Dedifferentiated amniotic fluid mesenchymal stem cell (primary cell): ENCODE measurements around the gene SCCPDH.
"Not testable (repeated sequence)": the region's sequence is repeated elsewhere in the genome, so short reads cannot be mapped to it uniquely, and the experiment has no call there.

Source experiments
- DNase-seq: peaks from one replicate; pipeline ENCODE4 v3.0.0-alpha.2; 2016; ENCODE audit errors: extremely low spot score

The SCCPDH gene

DNA sequence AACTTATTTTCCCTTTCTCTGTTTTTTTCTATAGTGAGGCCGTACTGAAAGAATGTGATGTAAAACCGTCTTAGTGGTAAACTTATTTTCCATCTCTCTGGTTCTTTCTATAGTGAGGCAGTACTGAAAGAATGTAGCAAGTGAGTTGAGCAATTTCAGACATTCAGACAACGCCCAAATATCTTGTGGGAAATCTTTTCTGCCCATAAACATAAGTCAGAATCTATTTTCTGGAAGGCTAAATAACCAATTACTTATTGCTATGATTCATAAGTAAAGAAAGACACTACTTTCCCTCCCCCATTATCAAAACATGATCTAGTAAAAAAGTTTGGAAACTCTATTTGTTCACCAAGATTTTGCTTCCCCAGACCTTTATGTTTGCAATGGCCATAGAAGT is 18.8 kb upstream of the SCCPDH start:
- peak; percentile 98 for DNase-seq

DNA sequence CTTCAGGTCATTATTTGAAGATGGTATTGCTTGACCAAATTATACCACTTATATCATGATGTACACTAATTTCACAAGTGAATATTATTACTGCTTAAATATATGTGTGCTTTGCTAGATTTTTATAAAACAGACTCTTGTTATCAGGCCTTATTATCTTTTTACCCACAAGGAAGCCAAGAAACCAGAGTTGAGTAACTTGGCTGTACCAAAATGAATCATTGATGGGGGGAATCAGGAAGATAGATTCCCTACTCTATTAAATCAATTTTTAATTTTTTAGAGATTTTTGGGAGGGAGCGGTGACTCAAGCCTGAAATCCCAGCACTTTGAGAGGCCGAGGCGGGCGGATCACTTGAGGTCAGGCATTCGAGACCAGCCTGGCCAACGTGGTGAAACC is 16.0 kb upstream of the SCCPDH start:
- no peak for DNase-seq

DNA sequence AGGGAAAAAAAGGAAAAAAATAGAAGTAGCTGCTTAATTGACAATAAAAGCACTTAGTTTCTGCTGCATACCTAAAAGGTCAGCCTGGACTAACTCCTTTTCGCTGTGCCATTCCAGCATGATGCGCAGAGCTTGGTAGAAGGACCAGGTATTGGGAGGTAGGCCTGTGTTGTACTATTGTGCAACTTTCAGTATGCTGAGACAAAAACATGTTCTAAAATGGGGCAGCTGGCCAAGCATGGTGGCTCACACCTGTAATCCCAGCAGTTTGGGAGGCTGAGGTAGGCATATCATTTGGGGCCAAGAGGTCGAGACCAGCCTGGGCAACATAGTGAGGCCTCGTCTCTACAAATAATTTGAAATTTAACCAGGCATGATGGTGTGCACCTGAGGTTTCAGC is 15.0 kb upstream of the SCCPDH start:
- no peak for DNase-seq

DNA sequence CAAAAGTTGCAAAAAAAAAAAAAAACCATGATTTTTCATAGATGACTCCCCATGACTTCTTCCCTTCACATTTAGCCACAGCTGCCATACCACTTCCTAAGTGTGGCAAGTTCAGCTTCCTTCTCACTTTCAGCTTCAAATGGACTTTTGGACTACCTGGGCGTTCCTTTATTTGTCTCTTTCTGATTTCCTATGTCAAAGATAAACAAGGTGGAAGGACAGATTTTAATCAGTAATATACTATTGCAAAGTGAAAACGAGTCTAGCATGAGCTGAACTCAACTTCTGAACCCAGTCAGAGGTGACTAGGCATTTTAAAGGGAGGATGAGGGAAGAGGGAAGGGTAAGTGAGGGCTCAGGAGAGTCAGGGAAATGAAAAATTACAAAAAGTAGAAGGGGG is 14.4 kb upstream of the SCCPDH start:
- no peak for DNase-seq

DNA sequence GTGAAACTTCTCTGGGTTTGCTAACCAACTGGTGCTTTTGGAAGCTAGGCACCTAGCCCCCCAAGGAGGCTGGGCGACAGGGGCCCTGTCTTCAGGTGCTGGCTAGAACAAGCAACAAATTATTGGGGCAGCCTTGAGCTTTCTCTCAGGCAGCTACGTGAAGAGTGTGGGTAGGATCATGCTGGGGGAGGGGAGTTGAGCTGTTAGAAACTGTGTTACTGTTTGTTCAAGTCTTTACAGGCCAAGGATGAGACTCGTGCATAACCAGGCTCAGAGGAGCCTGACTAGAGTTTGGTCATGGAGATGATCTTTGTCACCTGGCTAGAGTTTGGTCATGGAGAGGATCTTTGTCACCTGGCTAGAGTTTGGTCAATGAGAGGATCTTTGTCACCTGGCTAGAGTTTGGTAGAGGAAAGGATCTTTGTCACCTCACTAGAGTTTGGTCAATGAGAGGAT is 12.6 kb upstream of the SCCPDH start:
- no peak for DNase-seq

DNA sequence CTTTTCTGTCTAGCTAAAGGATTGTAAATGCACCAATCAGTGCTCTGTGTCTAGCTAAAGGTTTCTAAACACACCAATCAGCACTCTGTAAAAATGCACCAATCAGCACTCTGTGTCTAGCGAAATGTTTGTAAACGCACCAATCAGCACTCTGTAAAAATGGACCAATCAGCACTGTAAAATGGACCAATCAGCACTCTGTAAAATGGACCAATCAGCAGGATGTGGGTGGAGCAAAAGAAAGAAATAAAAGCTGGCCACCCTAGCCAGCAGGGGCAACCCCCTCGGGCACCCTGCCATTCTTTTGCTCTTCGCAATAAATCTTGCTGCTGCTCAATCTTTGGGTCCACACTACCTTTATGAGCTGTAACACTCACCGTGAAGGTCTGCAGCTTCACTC is 11.8 kb upstream of the SCCPDH start:
- DNase-seq, result not testable (repeated sequence)

DNA sequence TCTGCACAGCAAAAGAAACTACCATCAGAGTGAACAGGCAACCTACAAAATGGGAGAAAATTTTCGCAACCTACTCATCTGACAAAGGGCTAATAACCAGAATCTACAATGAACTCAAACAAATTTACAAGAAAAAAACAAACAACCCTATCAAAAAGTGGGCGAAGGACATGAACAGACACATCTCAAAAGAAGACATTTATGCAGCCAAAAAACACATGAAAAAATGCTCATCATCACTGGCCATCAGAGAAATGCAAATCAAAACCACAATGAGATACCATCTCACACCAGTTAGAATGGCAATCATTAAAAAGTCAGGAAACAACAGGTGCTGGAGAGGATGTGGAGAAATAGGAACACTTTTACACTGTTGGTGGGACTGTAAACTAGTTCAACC is 4.8 kb upstream of the SCCPDH start:
- DNase-seq, result not testable (repeated sequence)

DNA sequence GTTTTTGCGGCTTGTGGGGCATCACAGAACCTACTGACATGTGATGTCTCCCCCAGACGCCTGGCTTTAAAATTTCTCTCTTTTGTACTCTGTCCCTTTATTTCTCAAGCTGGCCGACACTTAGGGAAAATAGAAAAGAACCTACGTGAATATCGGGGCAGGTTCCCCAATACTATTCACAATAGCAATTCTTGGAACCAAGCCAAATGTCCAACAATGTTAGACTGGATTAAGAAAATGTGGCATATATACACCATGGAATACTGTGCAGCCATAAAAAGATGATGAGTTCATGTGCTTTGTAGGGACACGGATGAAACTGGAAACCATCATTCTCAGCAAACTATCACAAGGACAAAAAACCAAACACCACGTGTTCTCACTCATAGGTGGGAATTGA is 3.4 kb upstream of the SCCPDH start:
- DNase-seq, result not testable (repeated sequence)

DNA sequence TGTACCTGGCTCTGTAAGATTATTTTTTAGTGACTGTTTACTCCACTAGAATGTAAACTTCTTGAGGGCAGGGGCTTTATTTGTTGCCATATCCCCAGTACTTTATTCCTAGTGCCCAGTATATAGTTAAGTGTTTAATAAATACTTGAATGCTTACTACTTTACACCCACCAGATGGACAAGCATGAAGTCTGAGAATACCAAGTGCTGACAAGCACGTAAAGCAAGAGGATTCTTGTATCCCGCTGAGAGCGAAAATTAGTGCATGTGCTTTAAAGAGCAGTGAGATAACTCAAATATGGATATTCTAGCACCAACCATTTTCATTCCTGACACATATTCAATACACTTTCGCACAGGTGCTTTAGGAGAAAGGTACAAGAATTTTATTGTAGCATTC is 1.5 kb upstream of the SCCPDH start:
- no peak for DNase-seq

DNA sequence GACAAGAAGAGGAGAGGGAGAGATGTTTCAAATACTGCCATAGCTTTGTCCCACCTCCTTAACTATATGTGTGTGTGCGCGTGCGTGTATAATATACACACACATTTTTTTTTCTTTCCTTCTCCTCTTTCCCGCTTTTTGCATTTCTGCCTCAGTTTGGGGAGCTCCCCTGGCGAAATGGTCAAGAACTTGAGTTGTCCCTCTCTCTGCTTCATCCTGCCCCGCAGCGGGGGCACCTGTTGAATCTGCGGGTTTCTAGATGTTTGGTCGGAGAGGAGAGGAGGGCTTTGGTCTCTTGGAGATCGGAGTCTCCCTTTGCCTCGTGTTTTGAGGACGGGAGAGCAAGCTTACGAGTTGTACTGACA is 504 bp downstream of the SCCPDH start:
- no peak for DNase-seq

DNA sequence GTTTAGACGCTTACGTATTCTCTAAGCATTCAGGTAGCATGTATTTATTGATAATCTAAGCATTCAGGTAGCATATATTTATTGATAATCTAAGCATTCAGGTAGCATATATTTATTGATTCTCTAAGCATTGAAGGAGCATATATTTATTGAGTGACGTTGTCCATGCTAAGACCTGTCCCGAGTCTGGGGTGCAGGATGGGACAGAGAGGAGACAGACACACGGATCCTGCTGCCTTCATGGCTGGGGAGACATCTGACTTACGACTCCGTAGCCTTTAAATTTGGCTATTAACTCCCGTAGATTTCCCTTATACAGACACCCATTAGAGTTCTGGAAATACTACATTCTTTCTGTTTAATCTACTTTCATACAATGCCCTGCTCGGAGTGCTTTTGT is 982 bp downstream of the SCCPDH start:
- no peak for DNase-seq

DNA sequence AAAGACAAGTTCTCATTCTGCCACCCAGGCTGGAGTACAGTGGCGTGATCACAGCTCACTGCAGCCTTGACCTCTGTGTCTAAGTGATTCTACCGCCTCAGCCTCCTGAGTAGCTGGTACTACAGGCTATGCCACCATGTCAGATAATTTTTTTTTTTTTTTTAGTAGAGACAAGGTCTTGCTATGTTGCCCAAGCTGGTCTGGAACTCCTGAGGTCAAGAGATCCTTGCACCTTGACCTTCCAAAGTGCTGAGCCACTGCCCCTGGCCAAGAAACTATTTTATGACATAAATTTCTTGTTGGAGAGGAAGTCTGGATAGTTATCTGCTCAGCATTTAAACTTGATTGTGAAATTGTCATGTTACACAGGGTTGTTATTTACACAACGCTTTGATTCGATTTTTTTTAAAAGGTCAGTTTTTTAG is 2.1 kb downstream of the SCCPDH start:
- DNase-seq, result no peak

DNA sequence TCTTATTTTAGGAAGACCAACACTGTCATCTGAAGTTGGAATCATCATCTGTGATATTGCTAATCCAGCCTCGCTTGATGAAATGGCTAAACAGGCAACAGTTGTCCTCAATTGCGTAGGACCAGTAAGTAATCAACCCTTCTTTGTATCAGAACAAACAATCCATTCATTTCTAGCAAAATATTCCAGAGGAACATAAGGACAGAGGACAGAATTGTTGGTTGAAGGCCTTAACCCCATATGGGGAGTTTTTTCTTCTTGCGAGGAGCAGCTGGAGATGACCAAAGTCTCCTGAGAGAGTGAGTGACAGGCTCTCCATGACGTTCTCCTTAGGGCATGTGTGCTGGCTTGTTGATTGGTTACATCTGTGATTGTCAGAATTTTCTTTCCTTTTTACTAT is 2.7 kb downstream of the SCCPDH start:
- no peak for DNase-seq

DNA sequence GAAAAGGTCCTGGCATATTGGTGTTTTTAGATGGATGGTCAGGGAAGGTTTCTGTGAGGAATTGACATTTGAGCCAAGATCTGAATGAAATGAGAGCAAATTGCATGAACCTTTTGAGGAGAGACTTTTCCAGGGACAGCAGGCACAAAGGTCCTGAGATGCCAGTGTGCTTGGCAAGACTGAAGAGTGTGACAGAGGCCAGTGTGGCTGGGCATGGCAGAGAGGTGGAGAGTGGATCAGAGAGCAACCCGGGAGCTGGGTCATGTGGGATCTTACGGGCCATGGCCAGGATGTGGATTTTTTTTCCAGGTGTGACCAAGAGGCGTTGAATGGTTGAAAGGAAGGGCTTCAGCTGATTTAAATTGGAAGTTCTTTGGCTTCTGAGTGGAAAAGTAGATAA is 3.4 kb downstream of the SCCPDH start:
- no peak for DNase-seq

DNA sequence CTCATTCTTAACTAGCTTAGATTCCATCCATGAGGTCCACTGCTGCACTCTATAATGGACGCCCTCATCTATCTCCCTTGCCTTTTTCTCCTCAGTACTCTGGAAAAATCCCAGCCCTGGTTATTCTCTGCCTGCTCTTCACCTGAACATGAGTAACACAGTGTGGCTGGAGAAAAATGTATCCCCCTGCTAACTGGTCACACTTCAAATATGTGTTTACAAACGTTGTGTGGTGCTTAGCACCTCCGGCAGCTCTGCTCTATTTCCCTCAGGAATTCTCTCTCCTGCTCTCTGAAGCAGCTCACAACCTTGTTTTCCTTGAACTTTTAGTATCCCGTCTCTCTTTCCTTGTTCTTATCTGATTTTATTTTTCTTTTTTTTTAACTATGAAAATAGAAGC is 4.1 kb downstream of the SCCPDH start:
- no peak for DNase-seq

DNA sequence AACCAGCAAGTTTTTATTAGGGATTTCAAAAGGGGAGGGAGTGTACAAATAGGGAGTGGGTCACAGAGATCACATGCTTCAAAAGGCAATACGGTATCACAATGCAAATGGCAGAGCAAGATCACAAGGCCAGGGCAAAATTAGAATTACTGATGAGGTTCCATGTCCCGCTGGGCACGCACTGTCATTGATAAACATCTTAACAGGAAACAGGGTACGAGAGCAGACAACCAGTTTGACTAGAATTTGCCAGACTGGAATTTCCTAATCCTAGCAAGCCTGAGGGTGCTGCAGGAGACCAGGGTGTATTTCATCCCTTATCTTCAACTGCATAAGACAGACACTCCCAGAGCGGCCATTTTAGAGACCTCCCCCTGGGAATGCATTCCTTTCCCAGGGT is 4.8 kb downstream of the SCCPDH start:
- DNase-seq, result not testable (repeated sequence)

DNA sequence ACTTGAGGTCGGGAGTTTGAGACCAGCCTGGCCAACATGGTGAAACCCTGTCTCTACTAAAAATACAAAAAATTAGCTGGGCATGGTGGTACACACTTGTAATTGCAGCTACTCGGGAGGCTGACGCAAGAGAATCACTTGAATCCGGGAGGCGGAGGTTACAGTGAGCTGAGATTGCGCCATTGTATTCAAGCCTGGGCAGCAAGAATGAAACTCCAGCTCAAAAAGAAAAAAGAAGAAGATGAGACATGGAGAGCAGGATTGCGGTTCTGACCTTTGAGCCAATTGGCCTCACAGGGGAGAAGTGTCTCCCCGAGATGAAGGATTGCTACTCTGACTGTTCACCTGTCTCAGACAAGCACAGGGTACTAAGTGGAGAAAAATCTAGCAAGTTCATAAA is 6.6 kb downstream of the SCCPDH start:
- no peak for DNase-seq

DNA sequence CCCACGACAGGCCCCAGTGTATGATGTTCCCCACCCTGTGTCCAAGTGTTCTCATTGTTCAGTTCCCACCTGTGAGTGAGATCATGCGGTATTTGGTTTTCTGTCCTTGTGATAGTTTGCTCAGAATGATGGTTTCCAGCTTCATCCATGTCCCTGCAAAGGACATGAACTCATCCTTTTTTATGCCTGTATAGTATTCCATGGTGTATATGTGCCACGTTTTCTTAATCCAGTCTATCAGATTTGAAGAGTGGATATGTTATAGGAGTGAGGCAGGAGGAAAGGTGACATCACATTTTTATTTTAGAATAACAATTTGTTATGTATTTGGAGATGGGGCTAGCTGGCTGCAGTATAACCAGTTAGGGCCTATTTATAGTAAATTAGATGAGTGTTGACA is 7.7 kb downstream of the SCCPDH start:
- DNase-seq, result not testable (repeated sequence)

DNA sequence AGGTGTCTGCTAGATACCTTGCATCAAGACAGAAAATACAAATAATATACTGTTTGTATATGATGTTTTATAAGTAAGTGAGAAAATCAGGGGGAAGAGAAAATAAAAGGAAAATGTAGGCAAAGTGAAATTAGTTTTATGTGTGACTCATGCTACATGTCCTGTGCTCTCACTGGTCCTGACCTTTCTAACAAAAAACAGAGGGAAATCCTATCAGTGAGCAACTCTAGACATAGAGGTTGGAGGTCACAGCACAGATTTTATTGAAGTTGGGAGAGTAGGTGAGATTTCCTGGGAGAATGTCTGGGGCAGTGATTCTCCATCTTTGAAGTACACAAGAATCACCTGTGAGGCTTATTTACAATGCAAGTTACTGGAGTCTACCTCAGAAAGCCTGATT is 9.5 kb downstream of the SCCPDH start:
- DNase-seq, result no peak

DNA sequence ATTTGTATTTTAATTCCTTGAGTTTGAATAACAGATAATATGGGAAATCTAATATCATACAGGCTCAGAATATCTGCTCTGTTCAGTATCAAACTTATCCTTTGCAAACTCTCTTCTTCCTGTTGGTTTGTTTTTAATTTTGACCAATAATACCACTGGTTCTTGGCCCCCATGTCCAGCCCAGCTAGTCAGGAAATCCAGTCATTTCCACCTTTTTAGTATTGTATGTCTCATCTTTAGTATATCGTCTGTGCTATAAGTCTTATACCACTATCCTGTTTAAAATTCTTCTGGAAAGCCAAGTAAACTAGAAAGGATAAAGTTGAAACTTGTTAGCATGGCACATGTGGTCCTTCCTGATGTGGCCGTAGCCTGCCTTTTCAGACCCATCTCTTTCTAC is 10.7 kb downstream of the SCCPDH start:
- DNase-seq, result no peak

DNA sequence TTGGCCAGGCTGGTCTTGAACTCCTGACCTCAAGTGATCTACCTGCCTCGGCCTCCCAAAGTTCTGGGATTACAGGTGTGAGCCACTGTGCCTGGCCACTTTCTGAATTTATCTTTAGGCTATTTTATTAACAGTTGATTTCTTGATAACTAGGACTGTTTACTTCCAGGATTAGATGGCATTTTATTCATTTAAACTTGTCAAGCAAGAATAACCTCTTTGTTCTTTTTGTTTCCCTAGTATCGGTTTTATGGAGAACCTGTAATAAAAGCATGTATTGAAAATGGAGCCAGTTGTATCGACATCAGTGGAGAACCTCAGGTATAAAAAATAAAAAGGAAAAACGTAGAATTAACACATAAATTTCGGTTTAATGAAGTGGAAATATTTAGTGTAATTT is 11.5 kb downstream of the SCCPDH start:
- no peak for DNase-seq

DNA sequence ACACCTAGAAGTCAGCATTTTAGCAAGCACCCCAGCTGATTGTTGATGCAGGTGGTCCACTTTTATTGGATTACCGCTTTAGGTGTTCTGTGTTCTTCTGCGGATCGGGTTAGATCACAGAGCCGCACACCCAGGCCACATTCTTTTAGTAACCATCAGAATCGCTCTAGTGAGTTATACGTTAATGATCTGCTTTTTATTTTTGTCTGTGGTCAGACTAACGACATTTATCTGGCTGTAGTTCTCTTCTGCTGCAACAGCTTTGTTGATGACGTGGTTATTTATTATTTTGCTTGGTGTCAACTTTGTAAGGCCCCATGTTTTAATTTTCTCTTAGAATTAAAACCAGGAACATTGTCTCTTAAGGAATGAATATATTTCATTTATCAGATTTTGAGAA is 18.2 kb downstream of the SCCPDH start:
- no peak for DNase-seq

DNA sequence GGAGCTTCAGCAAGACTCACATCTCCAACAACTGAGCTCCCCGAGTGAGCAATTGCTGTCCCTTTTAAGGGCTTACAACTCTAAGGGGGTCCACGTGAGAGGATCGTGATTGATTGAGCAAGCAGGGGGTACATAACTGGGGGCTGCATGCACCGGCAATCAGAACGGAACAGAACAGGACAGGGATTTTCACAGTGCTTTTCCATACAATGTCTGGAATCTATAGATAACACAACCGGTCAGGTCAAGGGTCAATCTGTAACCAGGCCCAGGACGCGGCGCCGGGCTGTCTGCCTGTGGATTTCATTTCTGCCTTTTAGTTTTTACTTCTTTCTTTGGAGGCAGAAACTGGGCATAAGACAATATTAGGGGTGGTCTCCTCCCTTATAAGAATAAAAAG is 21.9 kb downstream of the SCCPDH start:
- not testable (repeated sequence) for DNase-seq

DNA sequence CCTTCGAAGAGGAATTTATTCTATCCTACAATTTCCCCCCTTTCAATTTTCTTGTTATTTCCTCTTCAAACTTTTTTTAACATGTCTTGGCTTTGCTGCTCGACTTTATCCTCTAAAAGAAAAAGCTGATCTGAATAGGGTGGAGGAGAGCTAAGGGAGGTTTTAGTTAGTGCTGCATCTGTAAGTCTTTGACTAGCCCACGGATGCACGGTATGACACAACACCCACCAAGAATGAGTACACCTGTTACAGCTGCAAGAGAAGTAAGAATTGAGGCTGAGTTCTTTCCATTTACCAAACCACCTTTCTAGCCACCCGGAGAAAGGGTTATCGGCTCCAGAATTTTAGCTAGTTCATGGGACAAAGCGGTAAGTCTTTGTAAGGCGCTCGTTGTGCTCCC is 23.8 kb downstream of the SCCPDH start:
- no peak for DNase-seq

DNA sequence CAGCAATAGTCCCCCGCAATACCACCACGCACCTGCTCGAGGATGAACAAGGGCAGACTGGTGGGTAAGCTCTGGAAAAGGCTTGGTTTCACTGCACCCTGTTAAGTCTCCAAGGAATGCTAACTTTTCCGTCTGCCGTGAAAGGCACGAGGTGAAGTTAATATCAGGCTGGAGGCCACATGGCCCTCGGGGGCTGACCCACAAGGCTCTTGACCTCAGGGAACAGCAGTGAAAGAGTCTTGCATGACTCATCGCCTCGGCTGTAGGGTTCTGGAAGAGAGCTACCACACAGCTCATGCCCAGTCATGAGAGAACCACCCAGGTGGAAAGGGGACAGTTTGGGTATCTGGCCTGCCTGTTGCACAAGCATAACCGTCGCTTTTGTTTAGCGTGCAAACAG is 24.7 kb downstream of the SCCPDH start:
- DNase-seq, result no peak
